Stimulated activated CD8-positive, alpha-beta memory T cell treated with anti-CD3 and anti-CD28 coated beads, Interleukin-15, amount 100 ng/mL, for 1 hour (primary cell): Measurements from ENCODE around the gene USH2A.

Source experiments
- DNase-seq: peaks from one replicate; pipeline ENCODE4 v3.0.0-alpha.2; 2020; ENCODE audit warnings: low read depth

Gene USH2A

DNA sequence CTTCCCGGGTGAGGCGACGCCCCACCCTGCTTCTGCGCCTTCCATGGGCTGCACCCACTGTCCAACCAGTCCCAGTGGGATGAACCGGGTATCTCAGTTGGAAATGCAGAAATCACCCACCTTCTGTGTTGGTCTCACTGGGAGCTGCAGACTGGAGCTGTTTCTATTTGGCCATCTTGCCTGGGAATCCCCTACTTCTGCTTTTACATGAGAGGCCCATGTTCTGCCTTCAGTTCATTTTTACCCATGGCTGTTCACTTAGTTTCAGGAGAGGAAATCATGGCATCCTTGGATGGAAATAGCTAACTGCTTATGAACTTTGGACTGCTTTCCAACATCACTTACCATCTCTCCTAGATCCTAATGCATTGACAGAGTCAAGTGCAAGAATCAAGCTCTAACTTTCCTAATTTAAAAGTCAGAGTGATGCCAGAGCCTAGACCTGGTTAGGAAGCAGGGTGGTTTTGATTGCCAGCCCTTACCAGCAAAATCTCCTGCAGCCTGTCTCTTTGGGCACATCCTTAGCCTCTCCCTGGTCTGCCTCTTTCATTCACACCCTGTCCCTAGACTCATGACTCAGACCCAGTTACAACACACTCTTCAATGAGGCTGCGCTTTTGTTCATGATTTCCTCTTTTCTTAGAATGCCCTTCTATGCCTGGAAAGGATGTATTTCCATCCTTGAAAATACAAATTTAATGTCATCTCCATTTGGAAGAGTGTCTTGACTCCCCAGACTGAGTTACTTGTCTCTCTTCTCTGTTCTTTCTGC, 719.0 kb downstream of the USH2A start:
- no peak for DNase-seq

DNA sequence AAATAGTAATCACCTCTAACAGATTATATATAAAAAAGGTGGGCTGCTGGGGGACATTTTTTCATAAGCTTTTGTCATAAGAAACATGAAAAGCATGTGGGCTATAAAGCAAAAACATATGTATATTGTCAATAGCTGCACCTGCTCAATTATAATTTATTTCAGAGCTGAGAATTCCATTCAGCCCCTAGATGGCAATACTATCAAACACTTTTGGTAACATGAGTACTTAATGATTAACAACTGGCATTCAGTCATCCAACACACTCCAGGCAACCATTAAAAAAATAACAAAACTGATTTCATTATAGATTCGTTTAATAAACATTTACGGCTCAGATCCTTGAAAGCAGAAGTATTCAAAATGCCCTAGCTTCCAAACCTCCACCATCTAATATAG, 741.0 kb downstream of the USH2A start:
- DNase-seq = no peak

DNA sequence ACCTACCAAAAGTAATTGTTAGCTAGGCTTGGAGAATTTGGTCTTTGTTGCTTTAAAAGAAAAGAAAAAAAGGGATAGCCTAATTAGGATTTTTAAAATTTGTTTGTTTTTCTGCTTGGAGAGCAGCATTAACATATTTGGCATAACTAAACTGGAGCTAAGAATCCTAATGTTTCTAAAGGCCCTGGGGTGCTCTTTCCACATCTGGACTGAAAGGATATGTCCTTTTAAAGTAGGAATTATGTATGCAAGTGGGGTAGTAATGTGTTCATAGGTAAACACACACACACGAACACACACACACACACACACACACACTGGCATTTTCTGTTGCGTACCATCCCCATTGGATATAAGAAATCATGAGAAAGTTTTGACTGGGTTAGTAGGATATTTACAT, 742.2 kb downstream of the USH2A start:
- no peak for DNase-seq

DNA sequence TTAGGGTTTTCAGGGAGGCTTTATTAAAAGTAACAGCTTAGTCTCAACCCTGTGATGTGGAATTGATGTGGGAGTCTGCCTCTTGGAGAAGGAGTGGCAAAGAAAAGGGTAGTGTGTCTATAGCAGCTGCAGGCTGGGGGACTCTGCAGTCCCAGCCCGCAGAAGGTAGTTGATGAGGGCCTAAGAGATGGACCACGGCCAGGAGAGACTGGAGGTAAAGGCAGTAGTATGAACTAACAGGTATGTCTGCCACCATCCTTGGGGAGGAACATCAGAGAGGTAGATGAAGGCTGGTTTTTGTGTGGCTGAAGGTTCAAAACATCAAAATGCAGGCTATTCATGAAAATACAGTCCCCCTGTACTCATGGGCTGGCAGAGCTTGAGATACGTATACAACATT, 744.0 kb downstream of the USH2A start:
- DNase-seq = no peak

DNA sequence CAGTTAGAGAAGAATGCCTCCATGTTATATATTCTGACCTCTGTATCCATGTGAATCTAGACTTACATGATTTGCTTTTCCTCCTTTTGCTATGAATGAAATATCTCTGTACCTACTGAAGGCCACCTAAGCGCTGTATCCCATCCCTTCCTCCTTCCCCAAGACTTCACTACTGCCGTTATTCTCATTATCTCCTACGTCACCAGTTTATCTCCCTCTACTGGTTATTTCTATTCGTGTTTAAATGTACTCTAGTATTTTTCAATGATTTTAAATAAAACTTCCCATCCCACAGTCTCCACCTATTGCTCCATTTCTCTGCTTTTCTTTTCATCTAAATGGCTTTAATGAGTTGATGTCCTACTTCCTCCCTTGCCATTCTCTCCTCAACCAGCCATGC, 746.1 kb downstream of the USH2A start:
- DNase-seq = no peak

DNA sequence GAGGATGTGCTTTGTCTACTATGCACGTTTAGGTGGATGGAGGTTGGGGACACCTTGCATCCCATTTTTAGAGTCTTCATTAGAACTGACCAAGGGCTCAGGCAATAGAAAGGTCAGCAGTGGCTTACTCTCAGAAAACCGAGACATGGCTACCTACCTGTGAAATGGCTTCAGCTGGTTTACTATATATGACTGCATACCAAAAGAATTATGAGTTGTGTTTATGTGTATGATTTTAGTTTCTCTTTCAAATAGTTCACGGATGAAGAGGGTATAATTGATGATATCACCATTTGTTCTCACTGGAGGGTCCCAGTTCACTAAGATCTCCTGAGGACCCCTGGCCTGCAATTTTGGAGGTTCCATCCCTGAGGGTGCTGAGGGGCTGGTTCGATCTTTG, 749.3 kb downstream of the USH2A start:
- no peak for DNase-seq

DNA sequence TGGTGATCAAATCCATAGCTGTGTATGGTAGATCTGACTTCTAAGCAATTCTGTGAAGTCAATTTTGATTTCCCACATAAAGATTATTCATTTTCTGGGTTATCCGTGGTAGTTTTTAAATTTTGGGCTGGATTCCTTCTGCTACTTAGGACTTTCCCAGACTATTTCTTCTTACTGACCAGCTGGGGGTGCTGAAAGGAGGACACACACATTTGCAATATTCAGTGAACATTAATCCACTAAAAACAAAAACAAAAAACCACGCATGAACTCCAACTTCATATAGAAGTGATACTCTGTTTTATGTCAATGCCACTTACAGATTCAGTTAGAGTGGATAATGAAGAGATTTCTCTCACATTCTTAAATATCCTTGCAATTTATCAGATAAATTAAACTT, 750.8 kb downstream of the USH2A start:
- DNase-seq = no peak

DNA sequence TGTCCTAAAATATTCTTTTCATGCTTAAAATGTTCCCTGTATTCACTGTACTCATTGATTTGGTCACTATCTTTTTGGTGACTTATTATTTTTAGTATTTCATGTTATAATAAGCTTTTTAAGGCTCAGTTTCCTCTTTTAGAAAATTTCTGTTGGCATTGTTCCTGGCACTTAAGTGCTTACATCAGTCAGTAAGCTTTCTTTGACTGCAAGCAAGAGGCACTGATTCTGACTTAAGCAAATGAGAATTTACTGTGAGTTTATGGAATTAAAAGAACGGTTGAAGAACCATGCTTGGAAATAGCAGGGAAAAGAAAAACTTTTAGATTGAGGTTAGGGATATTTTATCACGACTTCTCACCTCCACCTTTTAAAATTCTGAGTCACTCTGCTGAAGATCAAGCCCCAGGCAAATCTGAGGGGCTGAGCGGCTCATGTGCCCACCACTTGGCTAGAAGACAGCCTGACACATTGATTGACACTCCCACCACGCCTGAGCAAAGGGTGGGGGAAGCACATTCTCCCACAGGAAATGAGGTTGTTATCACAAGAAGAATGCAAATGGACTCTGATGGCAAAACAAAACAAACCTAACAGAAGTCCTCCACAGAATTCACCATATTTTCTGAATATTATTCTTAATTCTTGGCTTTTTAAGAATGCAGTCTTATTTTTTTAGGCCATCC, 753.3 kb downstream of the USH2A start:
- DNase-seq = no peak

DNA sequence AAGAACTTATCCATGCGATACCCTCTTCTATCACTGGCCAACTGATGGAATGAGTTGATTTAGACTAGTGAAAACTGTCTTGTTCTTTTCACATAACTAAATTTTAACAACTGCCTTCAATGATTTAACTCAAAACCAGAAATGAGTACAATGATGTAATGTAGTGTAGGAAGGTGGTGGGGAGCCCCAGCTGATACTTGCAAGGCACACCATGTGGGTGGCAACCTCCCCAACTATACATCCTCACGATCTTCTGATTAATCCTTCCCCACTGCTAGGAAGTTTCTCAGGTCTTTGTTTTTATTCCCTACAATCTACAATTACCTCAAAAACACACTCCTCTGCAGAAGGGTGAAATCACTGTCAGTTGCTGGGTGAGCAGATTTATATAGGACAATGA, 755.5 kb downstream of the USH2A start:
- DNase-seq = no peak

DNA sequence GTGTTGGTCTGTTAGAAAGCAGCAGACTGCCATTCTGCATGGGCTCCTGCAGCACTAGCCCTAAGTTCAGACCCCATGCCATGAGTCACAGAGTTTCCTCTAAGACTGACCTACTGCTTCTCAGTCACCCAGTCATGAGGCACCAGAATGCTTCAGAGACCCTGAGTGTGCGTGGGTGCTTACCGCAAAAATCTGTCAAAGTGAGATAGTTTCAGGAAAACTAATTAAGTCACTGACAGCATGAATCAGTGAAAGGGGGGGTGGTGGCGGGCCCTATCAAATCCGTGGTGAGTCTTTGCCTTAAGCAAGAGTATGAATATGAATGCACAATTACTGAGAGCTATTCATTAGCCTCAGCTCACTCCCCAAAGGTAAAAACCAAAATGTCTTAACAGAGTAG, 758.0 kb downstream of the USH2A start:
- DNase-seq = no peak

DNA sequence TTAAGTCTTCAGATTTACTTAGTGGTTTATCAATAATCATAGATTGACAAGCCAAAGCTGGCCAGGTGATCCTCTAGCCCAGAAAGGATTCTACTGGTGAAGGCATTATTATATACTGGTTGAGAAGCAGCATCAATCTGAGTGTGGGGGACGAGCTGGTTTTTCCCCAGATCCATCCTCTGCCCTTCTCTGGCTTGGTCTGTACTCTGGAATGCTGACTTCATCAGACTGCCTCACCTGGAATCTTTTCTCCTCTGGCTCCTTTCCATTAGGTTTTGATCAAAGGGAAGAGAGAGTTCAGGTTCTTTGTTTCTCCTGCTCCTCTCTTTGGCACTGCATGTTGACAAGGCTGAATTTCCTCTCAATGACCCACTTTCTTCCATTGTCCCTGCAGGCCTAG, 762.2 kb downstream of the USH2A start:
- DNase-seq = no peak

DNA sequence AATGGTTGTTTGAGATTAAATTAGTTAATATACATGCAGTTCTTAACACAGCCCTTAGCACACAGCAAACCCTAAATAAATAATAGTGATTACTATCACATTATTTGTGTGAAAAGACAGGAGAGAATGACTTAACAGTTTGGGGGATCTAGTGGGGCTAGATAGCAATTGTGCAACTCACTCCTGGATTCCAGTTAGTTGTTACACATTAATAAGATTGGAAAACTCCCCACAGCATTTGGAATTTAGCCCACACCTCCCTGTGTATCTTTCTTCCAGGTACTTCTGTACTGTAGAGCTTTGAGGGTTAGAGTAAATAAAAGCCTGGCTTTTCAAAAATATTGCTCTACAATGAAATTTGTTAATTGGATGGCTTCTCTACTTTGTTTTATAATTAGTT, 763.0 kb downstream of the USH2A start:
- DNase-seq = no peak

DNA sequence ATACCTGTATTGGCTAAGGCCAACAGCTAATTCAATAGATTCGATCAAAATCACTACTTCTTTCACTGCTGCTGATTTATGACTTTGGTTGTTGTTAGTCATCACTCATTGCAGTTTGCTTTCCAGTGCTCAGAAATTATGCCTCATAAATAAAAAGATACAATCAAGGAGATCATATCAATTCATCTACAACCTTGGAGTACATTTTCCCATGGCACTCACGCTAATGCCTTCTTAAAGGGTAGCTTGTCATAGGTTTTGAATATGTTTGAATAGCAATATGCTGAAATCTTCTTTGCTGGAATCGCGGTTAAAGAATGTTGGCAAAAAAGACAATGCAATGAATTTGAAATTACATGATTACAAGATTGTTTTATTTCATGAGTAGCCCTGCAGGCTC, 766.2 kb downstream of the USH2A start:
- DNase-seq = no peak

DNA sequence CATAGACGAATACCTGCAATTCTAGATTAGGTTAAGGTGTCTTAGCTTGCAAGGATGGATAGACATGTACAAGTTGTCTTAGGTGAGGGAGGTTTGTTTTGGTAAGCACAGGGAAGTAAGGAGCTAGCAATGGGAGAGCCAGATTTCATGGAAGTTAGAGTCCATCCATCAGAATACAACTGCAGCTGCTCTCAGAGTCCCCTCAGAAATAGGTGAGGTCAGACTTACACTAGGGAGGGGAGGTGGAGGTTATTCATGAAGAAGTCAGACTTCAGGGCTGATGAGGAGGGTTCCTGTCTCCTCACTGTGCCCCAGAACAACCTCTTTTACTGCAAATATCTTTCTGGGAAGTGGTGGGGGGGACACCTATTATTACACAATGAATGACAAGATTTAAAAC, 770.9 kb downstream of the USH2A start:
- DNase-seq = no peak

DNA sequence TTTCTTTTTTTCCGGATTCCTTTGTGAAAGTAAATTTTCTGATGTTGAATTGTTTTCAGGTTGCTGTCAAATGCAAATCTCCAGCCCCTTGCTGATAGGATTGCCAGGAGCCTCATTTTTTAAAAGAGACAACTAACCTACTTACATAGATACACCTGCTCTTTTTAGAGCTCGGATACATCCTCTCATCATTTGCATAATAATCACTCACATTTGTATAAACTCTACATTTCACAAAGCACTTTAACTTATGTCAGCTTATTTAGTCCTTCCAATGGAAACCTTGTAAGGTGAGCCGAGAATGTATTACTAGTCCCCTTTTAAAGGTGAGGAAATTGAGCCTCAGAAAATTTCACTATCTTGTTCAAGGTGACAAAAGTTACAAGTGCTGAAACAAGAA, 771.4 kb downstream of the USH2A start:
- DNase-seq = no peak

DNA sequence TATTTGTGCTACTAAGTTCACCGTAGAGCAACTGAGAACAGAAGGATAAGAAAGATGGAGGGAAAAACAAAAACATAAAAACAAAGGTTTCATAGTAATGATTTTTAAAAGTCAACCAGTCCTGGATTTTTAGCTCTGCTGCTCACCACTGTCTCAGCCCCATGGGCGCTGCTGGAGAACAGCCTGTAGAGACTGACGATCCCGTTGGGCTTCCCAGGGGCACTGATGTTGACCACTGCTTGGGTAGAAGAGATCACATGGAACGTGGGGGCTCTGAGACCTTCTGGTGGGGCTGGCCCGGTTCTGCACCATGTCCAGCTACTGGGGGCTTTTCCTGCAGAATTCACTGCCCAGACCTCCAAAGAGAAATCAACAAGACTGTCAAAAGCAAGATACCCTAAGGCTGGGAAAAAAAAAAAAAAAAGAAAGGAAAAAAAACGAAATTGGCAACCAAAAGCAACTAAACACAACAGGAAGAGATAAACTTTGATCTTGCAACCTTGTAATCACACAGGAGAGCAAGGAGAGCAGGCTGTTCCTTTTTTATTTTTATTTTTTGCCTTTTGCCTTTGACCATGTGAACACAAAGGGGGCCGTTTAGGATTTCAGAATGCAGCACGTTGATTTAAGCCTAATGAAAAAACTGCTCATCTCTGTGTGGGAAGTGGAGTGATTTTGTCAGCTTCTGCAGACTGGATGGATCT, 772.6 kb downstream of the USH2A start:
- no peak for DNase-seq

DNA sequence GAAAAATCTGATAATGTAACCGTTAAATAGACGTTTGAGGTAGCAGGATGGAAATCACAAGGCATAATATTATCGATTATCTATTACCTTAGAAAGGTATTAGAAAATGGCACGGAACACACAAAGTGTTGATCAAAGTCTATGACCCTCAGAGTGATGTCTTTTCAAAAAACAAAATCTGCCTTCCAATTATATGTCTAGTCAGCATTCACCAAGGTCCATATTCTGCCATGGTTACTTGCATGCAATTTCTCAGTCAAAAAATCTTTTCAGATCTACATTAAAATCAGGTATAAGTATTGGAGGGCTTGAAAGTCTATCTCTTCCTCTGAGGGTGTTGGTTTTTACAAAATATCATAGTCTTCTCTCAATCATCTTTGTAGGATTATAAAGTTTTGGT, 774.3 kb downstream of the USH2A start:
- no peak for DNase-seq

DNA sequence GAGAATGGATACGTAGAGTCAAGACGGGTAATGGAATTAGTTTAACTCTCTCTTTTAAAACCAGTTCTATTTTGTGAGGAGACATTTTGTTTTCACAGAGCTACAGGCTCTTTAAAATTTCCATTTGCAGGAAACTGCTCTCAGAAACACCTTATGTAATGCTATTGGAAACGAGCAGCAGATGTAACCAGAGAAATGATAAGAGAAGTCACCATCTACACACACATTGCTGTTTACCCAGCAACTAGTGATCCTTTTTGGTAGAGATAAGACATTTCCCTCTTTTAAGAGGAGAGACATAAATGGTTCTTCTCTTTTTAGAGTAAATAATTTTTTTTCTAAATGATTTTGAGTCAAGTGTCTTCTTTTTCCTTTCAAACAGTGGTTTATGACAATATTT, 775.5 kb downstream of the USH2A start:
- no peak for DNase-seq

DNA sequence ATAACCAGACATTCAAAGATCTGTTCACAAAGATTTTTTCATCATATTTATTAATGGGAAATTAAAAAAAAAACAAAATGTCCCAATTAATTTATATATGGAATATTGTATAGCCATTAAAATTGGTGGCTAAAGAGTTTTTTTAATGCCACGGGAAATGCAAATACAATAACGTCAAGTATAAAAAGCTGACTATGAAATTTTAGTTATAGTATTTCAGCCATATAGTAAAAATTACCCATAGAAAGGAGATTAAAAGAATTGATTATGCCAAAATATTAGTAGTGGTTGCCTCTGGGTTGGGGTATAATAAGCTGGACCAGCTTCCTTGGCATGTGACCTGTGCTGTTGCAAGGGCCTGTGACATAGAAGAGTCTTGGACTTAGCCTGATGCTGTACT, 777.4 kb downstream of the USH2A start:
- DNase-seq = no peak

DNA sequence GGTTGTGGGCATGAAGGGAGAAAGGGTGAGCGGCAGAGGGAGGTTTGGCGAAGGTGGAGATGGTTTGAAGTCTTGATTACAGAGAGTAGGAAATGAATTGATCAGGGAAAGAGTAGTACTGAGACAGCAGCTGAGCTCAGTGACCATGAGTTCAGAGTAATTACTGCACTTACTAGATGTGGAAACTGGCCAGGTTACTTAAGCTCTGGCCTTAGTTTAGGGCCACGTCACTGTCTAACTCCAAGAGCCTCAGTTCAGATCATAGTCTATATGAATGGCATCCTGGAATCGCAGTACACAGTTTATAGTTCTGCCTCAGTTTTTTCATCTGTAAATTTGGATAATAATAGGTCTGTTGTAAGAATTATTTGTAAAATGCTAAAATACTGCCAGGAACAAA, 778.1 kb downstream of the USH2A start:
- DNase-seq = no peak

DNA sequence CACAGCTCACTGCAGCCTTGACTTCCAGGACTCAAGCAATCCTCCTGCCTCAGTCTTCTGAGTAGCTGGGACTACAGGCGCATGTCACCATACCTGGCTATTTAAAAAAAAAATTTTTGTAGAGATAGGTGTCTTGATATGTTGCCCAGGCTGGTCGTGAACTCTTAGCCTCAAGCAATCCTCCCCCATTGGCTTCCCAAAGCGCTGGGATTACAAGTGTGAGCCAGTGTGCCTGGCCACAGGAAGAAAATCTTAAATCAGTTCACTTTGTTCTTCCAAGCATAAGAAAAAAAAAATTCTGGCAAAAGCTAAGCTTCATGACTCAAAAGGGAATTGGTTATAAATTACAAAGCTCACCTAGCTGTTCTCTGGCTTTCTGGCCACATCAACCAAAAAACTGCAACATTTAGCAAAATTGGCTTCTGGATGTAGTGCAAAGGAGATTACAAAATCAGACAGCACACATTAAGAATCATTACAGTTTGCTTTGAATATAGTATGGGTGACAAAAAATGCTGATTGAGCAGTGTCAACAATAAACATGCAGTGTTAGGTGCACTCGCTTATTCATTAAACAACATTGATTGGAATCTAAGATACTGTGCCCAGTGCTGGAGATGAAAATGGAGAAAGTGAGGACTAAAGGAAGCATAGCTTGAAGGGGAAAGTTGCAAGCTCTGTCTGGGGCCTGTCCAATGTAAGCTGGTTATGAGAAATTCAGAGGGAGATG, 779.5 kb downstream of the USH2A start:
- no peak for DNase-seq

DNA sequence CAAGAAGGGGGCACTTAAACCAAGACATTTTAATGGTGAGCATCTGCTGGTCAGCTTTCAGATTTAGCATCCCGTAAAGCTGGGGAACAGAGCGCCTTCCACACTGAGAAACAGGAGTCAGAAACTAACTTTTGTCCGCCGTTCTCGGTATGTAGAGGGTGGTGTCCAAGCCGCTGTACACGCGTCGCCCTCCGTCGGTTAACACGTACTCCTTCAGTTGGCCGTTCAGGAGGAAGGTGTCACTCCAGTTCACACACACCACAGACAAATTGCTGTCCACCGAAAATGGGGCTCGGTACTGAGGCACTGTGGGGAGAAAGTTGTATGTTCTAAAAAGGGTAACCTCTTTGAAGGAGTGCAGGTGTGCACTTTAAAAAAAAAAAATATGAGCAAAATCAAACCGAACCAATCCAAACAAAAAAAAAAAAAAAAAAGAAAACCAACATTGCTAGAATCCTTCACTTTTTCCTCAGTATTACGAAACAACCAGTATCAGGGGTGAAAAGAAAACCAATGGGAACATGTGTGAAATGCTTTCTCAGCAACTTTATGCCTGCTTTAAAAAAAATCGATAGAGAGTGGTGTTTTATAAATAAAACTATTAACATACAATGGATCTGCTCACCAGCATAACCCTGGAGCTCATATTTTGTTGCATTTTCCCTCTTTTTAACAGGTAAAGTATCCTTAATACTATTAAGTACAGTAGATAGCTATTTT, 782.7 kb downstream of the USH2A start:
- no peak for DNase-seq
